ENCODE data around the gene TAMALIN.

GRCh38 chr12:51969643-51970042 is 37.1 kb upstream of the TAMALIN start:
- no peak for TF ChIP-seq CTCF (conservative IDR thresholded peaks at IDR 0.05; ENCODE audit: low read depth in 2 of 2)
- no peak for TF ChIP-seq REST (IDR thresholded peaks at IDR 0.05; ENCODE audit: unreplicated experiment)
- no peak for TF ChIP-seq EZH2 (IDR thresholded peaks at IDR 0.05; ENCODE audit: low read depth, unreplicated experiment)
- TF ChIP-seq POLR2AphosphoS5 (IDR thresholded peaks at IDR 0.05; ENCODE audit: low read depth): no peak
- no peak for TF ChIP-seq CREB1 (CRISPR knock-in tag; IDR thresholded peaks at IDR 0.05; ENCODE audit: low read depth)
- TF ChIP-seq EZH2phosphoT487 (IDR thresholded peaks at IDR 0.05; ENCODE audit: unreplicated experiment): no peak
